ENCODE measurements around the gene EPHB3.

DNA sequence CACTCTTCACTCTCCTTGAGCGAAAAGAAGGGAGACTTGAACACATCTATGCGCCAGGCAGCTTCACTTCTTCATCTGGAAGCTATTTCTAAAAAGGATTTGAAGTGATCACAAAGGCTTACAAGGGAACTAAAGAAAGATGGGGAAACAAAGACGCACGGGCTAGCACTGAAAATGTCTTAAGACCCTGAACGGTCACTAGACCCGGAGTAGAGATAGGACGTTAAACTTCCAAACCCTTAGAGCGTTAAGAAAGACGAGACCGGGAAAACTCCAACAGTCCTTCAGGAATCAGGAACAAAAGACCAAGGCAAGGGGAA lies 47.5 kb upstream of the EPHB3 start:
- no peak for TF ChIP-seq POLR2A (IDR thresholded peaks at IDR 0.05)
- TF ChIP-seq, protein P1, sequence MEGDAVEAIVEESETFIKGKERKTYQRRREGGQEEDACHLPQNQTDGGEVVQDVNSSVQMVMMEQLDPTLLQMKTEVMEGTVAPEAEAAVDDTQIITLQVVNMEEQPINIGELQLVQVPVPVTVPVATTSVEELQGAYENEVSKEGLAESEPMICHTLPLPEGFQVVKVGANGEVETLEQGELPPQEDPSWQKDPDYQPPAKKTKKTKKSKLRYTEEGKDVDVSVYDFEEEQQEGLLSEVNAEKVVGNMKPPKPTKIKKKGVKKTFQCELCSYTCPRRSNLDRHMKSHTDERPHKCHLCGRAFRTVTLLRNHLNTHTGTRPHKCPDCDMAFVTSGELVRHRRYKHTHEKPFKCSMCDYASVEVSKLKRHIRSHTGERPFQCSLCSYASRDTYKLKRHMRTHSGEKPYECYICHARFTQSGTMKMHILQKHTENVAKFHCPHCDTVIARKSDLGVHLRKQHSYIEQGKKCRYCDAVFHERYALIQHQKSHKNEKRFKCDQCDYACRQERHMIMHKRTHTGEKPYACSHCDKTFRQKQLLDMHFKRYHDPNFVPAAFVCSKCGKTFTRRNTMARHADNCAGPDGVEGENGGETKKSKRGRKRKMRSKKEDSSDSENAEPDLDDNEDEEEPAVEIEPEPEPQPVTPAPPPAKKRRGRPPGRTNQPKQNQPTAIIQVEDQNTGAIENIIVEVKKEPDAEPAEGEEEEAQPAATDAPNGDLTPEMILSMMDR (IDR thresholded peaks at IDR 0.05) = no peak
